PC-3 (cell line): ENCODE results near the gene RXRA.

Experiments used
- CTCF ChIP-seq: fragments of 300-600 bp; sonication (generic); conservative IDR thresholded peaks from 2 replicates; pipeline ENCODE4 v1.5.1; 2017; ENCODE audit warnings: antibody characterized with exemption, low read depth, mild to moderate bottlenecking, low read length
- EZH2 ChIP-seq: fragments of 300-600 bp; sonication (generic); IDR thresholded peaks from one replicate; pipeline ENCODE4 v1.6.1; 2017; ENCODE audit warnings: antibody characterized with exemption, mild to moderate bottlenecking, low read length; ENCODE audit not compliant: unreplicated experiment
- EZH2phosphoT487 ChIP-seq: fragments of 300-600 bp; sonication (generic); IDR thresholded peaks from 2 replicates; pipeline ENCODE4 v1.6.1; 2018; ENCODE audit warnings: mild to moderate bottlenecking, antibody characterized with exemption, low read length, borderline replicate concordance

DNA sequence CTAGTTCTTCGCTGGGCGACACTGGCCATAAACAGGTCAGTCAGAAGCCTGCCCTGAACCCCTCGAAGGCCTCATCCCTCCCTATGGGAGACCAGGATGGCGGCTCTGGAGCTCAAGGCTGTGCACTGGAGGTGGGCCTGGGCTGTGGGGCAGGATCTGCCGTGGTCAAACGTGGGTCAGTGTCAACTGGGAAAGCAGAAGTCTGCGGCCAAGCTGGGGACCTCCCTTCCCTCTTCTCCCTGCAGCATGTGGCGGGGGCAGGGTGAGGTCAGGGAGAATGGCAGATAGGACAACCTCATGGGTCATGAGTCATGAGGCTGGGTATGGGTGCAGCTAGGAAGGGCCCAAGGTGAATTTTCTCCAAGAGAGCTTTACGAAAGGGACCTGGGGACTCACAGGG is 132.9 kb downstream of the RXRA start:
- TF ChIP-seq EZH2phosphoT487 (no peak), CTCF (no peak), EZH2 (no peak)
